ENCODE results near the gene ALG1. TPM values are rescaled to one million over a fixed set of nuclear protein-coding genes. Genes with fewer than 3 reads are reported as not detected.

The ALG1 gene
- polyA plus RNA-seq, 1 donor (not counting 4 experiments of a cell fraction or from before 2014, with no cell fraction given), result 25.8 TPM

Other genes with a start within 250 kb of the ALG1 start
- 38.7 to 42.6 TPM (median 39.8 TPM) in 3 replicates for gene GLYR1, start 224.6 kb upstream of the ALG1 start, polyA plus RNA-seq
- 9.5 to 19.6 TPM (median 11.5 TPM) in 3 replicates for gene UBN1, start 224.4 kb upstream of the ALG1 start, polyA plus RNA-seq
- gene PPL, start 134.7 kb upstream of the ALG1 start, polyA plus RNA-seq, result 23.5 to 26.6 TPM (median 25.3 TPM) in 3 replicates
- gene SEC14L5, start 113.5 kb upstream of the ALG1 start, polyA plus RNA-seq, result 0.04 to 0.08 TPM in 2 of 3 replicates, not detected in the other
- 5.0 to 7.3 TPM (median 7.2 TPM) in 3 replicates for gene NAGPA, start 37.9 kb upstream of the ALG1 start, polyA plus RNA-seq
- gene C16orf89, start 5.9 kb upstream of the ALG1 start, polyA plus RNA-seq, result not detected in 3 replicates
- 7.6 to 10.2 TPM (median 8.1 TPM) in 3 replicates for gene EEF2KMT, start 26.0 kb downstream of the ALG1 start, polyA plus RNA-seq

All from keratinocyte (primary cell).